ENCODE measurements around the gene PLCG2. TPM values are rescaled to one million over a fixed set of nuclear protein-coding genes. Genes with fewer than 3 reads are reported as not detected.

PLCG2 gene
- total RNA-seq, 4 donors from 2014 or later: 5.3 to 15.8 (median 9.5) TPM

GRCh38 chr16:81899601-81900000 lies 120.5 kb downstream of the PLCG2 start:
- TF ChIP-seq CTCF (IDR thresholded peaks at IDR 0.05) (no peak), POLR2A (IDR thresholded peaks at IDR 0.05) (no peak)
- no peak for DNase-seq
- Histone ChIP-seq H3K4me1 (peaks cover 0 to 7% (median 0%) of the 10 kb centered on the region in 3 donors), H3K27ac (no peak overlapping the region), H3K9me3 (no peaks in the 10 kb centered on the region), H3K36me3 (peaks cover 0 to 36% (median 0%) of the 10 kb centered on the region in 3 donors), H3K27me3 (no peaks in the 10 kb centered on the region), H3K4me3 (no peak overlapping the region)
- WGBS, 2 donors: 66 to 89% methylated on average over 6 of the region's 6 CpGs
- intact Hi-C loops (cut with DNase I): no loop called here

GRCh38 chr16:81900014-81900413 lies 120.9 kb downstream of the PLCG2 start:
- H3K4me3 ChIP-seq: no peak overlapping the region
- H3K27ac ChIP-seq: no peak overlapping the region
- H3K36me3 ChIP-seq: peaks cover 0 to 33% (median 0%) of the 10 kb centered on the region in 3 donors
- no peaks in the 10 kb centered on the region for H3K9me3 ChIP-seq
- intact Hi-C loops (cut with DNase I): no loop called here
- DNase-seq: no peak
- 90 to 92% methylated on average over 3 of the region's 3 CpGs for WGBS, 2 donors
- H3K27me3 ChIP-seq: no peaks in the 10 kb centered on the region
- TF ChIP-seq CTCF (IDR thresholded peaks at IDR 0.05) (no peak), POLR2A (IDR thresholded peaks at IDR 0.05) (no peak)
- peaks cover 0 to 7% (median 0%) of the 10 kb centered on the region in 3 donors for H3K4me1 ChIP-seq

- DNase-seq: no peak
- TF ChIP-seq CTCF (IDR thresholded peaks at IDR 0.05) (no peak), POLR2A (IDR thresholded peaks at IDR 0.05) (no peak)
- peaks cover 0 to 33% (median 0%) of the 10 kb centered on the region in 3 donors for H3K36me3 ChIP-seq
- peaks cover 0 to 7% (median 0%) of the 10 kb centered on the region in 3 donors for H3K4me1 ChIP-seq
- H3K9me3 ChIP-seq: no peaks in the 10 kb centered on the region
- H3K27me3 ChIP-seq: no peaks in the 10 kb centered on the region
- H3K27ac ChIP-seq: no peak overlapping the region
- no peak overlapping the region for H3K4me3 ChIP-seq
- WGBS, 2 donors: 91 to 96% methylated on average over 4 to 8 of the region's 17 CpGs
- intact Hi-C loops (cut with DNase I): no loop called here
Observed at GRCh38 chr16:81900456-81900855, 121.4 kb downstream of the PLCG2 start.

- no peaks in the 10 kb centered on the region for H3K27me3 ChIP-seq
- TF ChIP-seq CTCF (IDR thresholded peaks at IDR 0.05) (no peak), POLR2A (IDR thresholded peaks at IDR 0.05) (no peak)
- intact Hi-C loops (cut with DNase I): no loop called here
- peak overlapping the region in 2 of 4 donors; percentile 7 to 29 for H3K27ac ChIP-seq
- peaks cover 0 to 7% (median 0%) of the 10 kb centered on the region in 3 donors for H3K4me1 ChIP-seq
- H3K9me3 ChIP-seq: no peaks in the 10 kb centered on the region
- WGBS, 2 donors: 39 to 43% methylated on average over 6 of the region's 6 CpGs
- DNase-seq: no peak
- H3K36me3 ChIP-seq: peaks cover 0 to 33% (median 0%) of the 10 kb centered on the region in 3 donors
- no peak overlapping the region for H3K4me3 ChIP-seq
Observed at GRCh38 chr16:81901484-81901883, 122.4 kb downstream of the PLCG2 start.

- peaks cover 0 to 33% (median 0%) of the 10 kb centered on the region in 3 donors for H3K36me3 ChIP-seq
- no peak for DNase-seq
- no peaks in the 10 kb centered on the region for H3K9me3 ChIP-seq
- H3K4me3 ChIP-seq: no peak overlapping the region
- WGBS, 2 donors: 68 to 70% methylated on average over 9 of the region's 9 CpGs
- peaks cover 0 to 7% (median 0%) of the 10 kb centered on the region in 3 donors for H3K4me1 ChIP-seq
- intact Hi-C loops (cut with DNase I): no loop called here
- no peaks in the 10 kb centered on the region for H3K27me3 ChIP-seq
- TF ChIP-seq CTCF (IDR thresholded peaks at IDR 0.05) (no peak), POLR2A (IDR thresholded peaks at IDR 0.05) (no peak)
- H3K27ac ChIP-seq: peak overlapping the region in 2 of 4 donors; percentile 7 to 29
Observed at GRCh38 chr16:81902025-81902424, 122.9 kb downstream of the PLCG2 start.
